IMR-90 (cell line): ENCODE measurements around the gene NR1D2. TPM values are rescaled to one million over a fixed set of nuclear protein-coding genes. Genes with fewer than 3 reads are reported as not detected.
"Not testable (repeated sequence)": the region's sequence is repeated elsewhere in the genome, so short reads cannot be mapped to it uniquely, and the experiment has no call there.

Experiments used
- ATAC-seq: fragments of 200-7000 bp; cut with Tn5 transposase; 2 replicates; pipeline ENCODE4 v1.9.1; 2020; ENCODE audit warnings: low read depth, mild to moderate bottlenecking, moderate library complexity
- BruUV-seq: library from RNA; stranded (reverse); fragments of 400-500 nt; replicated peaks from 2 replicates; lab custom pipeline; 2021; lab: Mats Ljungman, UMichigan
- CTCF ChIA-PET: fragments of 300-600 bp; formaldehyde crosslinking; extraction: SDS; loops from one replicate; lab custom pipeline; 2021; ENCODE audit warnings: antibody characterized with exemption; lab: Yijun Ruan, JAX
- POLR2A ChIA-PET: fragments of 300-600 bp; sonication (Branson Sonifier 250); formaldehyde crosslinking; loops from one replicate; lab custom pipeline; 2022; ENCODE audit warnings: antibody characterized with exemption; ENCODE audit not compliant: unreplicated experiment; lab: Charles Lee
- DNase-seq: peaks from one replicate; pipeline ENCODE4 v3.0.0; 2013
- H2AFZ ChIP-seq: replicated peaks from 2 replicates; pipeline ENCODE3; 2013; ENCODE audit warnings: low read length, mild to moderate bottlenecking; ENCODE audit not compliant: poor library complexity
- H2AK5ac ChIP-seq: 2 replicates; pipeline ENCODE4 v1.6.1; 2013; ENCODE audit warnings: low read depth, low read length, inconsistent platforms
- H2AK9ac ChIP-seq: replicated peaks from 2 replicates; pipeline ENCODE3; 2013; ENCODE audit warnings: mild to moderate bottlenecking, low read depth, low read length, moderate library complexity; ENCODE audit not compliant: poor library complexity
- H2BK120ac ChIP-seq: 2 replicates; pipeline ENCODE4 v1.6.1; 2013; ENCODE audit warnings: low read depth, low read length, inconsistent platforms
- H2BK15ac ChIP-seq: 3 replicates; pipeline ENCODE4 v1.6.1; 2013; ENCODE audit warnings: low read depth, low read length, inconsistent platforms
- H2BK20ac ChIP-seq: 2 replicates; pipeline ENCODE4 v1.6.1; 2013; ENCODE audit warnings: low read depth, mild to moderate bottlenecking, inconsistent platforms, low read length, moderate library complexity
- H2BK5ac ChIP-seq: 2 replicates; pipeline ENCODE4 v1.6.1; 2013; ENCODE audit warnings: mild to moderate bottlenecking, low read depth, low read length, inconsistent platforms; ENCODE audit not compliant: poor library complexity, severe bottlenecking
- H3K14ac ChIP-seq: replicated peaks from 2 replicates; pipeline ENCODE4 v1.6.1; 2013; ENCODE audit warnings: low read depth, low read length, inconsistent platforms
- H3K18ac ChIP-seq: 2 replicates; pipeline ENCODE4 v1.6.1; 2013; ENCODE audit warnings: low read depth, low read length, control low read depth
- H3K23ac ChIP-seq: 2 replicates; pipeline ENCODE4 v1.6.1; 2013; ENCODE audit warnings: low read depth, low read length, inconsistent platforms
- H3K27ac ChIP-seq: 2 replicates; pipeline ENCODE4 v1.5.1; 2013; ENCODE audit warnings: mild to moderate bottlenecking, control low read depth, low read length; ENCODE audit not compliant: insufficient read depth
- H3K27me3 ChIP-seq: 2 replicates; pipeline ENCODE4 v1.6.1; 2013; ENCODE audit warnings: low read length; ENCODE audit not compliant: control insufficient read depth, insufficient read depth
- H3K36me3 ChIP-seq: 2 replicates; pipeline ENCODE4 v1.6.1; 2013; ENCODE audit warnings: low read length, mixed read lengths; ENCODE audit not compliant: control insufficient read depth, insufficient read depth
- H3K4ac ChIP-seq: 2 replicates; pipeline ENCODE4 v1.6.1; 2013; ENCODE audit warnings: low read depth, low read length, inconsistent platforms
- H3K4me1 ChIP-seq: 2 replicates; pipeline ENCODE4 v1.6.1; 2013; ENCODE audit warnings: low read length, mixed read lengths; ENCODE audit not compliant: control insufficient read depth, insufficient read depth
- H3K4me2 ChIP-seq: 2 replicates; pipeline ENCODE4 v1.6.1; 2013; ENCODE audit warnings: low read depth, mild to moderate bottlenecking, control low read depth, low read length, moderate library complexity
- H3K4me3 ChIP-seq: 2 replicates; pipeline ENCODE4 v1.5.1; 2013; ENCODE audit warnings: low read depth, mild to moderate bottlenecking, control low read depth, low read length, moderate library complexity; ENCODE audit not compliant: insufficient read depth
- H3K56ac ChIP-seq: 2 replicates; pipeline ENCODE4 v1.6.1; 2013; ENCODE audit warnings: low read length, inconsistent platforms; ENCODE audit not compliant: insufficient read depth; ENCODE audit errors: extremely low read depth
- H3K79me1 ChIP-seq, 2 experiments: 2 replicates each; pipeline ENCODE4 v1.6.1; 2013; ENCODE audit warnings: low read length in 2 of 2, inconsistent platforms in 1 of 2, low read depth in 1 of 2
- H3K9ac ChIP-seq: 2 replicates; pipeline ENCODE4 v1.6.1; 2013; ENCODE audit warnings: low read depth, low read length, control low read depth
- H3K9me1 ChIP-seq: 2 replicates; pipeline ENCODE4 v1.6.1; 2013; ENCODE audit warnings: low read length, inconsistent platforms; ENCODE audit not compliant: insufficient read depth
- H3K9me3 ChIP-seq: 2 replicates; pipeline ENCODE4 v1.6.1; 2013; ENCODE audit warnings: low read length; ENCODE audit not compliant: control insufficient read depth, insufficient read depth
- H4K20me1 ChIP-seq: 2 replicates; pipeline ENCODE4 v1.6.1; 2013; ENCODE audit warnings: low read length, inconsistent platforms; ENCODE audit not compliant: insufficient read depth
- H4K5ac ChIP-seq: 2 replicates; pipeline ENCODE4 v1.6.1; 2013; ENCODE audit warnings: mild to moderate bottlenecking, low read depth, low read length, control low read depth
- H4K8ac ChIP-seq, 2 experiments: 2 replicates each; pipeline ENCODE4 v1.6.1; 2013; ENCODE audit warnings: low read depth in 2 of 2, low read length in 2 of 2, control low read depth in 1 of 2, inconsistent platforms in 1 of 2
- H4K91ac ChIP-seq: 2 replicates; pipeline ENCODE4 v1.6.1; 2013; ENCODE audit warnings: low read depth, low read length, inconsistent platforms; ENCODE audit not compliant: insufficient read depth
- WGBS, 2 experiments: methylation state at CpG; one replicate each; pipeline versions ENCODE4 v1.1.5 to v1.1.7; 2013; ENCODE audit warnings: missing lambda C conversion rate in 2 of 2; ENCODE audit not compliant: insufficient read length in 1 of 2; ENCODE audit errors: extremely low coverage in 2 of 2; 5-methylcytosine and 5-hydroxymethylcytosine counted together
- dilution Hi-C: fragments of 300-500 bp; cut with HindIII; formaldehyde crosslinking; loops from one replicate; pipeline ENCODE4 v1.14.3; 2018; ENCODE audit warnings: low sequenced_read_pairs; ENCODE audit not compliant: unreplicated experiment
- in situ Hi-C: fragments of 300-500 bp; cut with MboI; formaldehyde crosslinking; loops from 3 replicates; pipeline ENCODE4 v1.14.3; 2019; ENCODE audit warnings: low sequenced_read_pairs, inconsistent platforms, mixed read lengths
- intact Hi-C: fragments of 100-400 bp; cut with micrococcal nuclease; formaldehyde crosslinking; loops from 2 replicates; pipeline ENCODE4 v1.10.0; 2022
- polyA plus RNA-seq, 3 experiments: library from polyadenylated mRNA; depleted of rRNA; stranded (reverse); fragments of >200 nt; gene quantifications; 2 replicates each; pipeline ENCODE4 v1.2.3, GENCODE V29; 2012; ENCODE audit warnings: low replicate concordance in 1 of 3
- total RNA-seq: library from RNA; depleted of rRNA; stranded (reverse); fragments of >200 nt; gene quantifications from 2 replicates; pipeline ENCODE4 v1.2.3, GENCODE V29; 2012

NR1D2 gene
- total and polyA plus RNA-seq, 2 of the 4 experiments (the other 2 are of a cell fraction) = 8.1 to 41.0 TPM

DNA sequence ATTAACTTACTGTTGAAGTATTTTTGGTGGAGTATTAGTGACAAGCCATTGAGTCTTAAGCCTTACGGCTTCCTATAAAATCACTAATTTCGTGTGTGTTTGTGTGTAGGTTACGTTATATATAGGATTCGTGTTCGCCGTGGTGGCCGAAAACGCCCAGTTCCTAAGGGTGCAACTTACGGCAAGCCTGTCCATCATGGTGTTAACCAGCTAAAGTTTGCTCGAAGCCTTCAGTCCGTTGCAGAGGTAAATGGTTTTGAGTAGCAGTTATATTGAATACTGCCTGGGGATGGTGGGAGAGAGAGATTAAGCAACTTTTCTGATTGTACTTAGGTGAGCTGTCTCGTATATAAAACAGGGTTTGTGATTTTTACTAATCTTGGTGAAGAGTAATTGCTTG, 26.8 kb upstream of the NR1D2 start:
- intact Hi-C loops = loop anchor here (10.0 kb wide), 1 partner anchor 766 kb away; no protein-coding TSS in a partner anchor
- dilution Hi-C loops = not testable (repeated sequence)
- peak overlapping the region; percentile 3 for H3K23ac ChIP-seq

More for the DNA sequence above, 26.8 kb upstream of the NR1D2 start:
- CTCF ChIA-PET, H2BK20ac ChIP-seq, H3K18ac ChIP-seq, H2AFZ ChIP-seq, ATAC-seq, H3K4ac ChIP-seq, H3K9me3 ChIP-seq, in situ Hi-C loops, H3K9me1 ChIP-seq, H2BK120ac ChIP-seq, DNase-seq, H2AK9ac ChIP-seq, H4K91ac ChIP-seq, H2BK5ac ChIP-seq, H3K4me1 ChIP-seq, H4K5ac ChIP-seq, H3K27me3 ChIP-seq, H2AK5ac ChIP-seq, H3K27ac ChIP-seq, BruUV-seq, H4K8ac ChIP-seq, H2BK15ac ChIP-seq: not testable (repeated sequence)
- H3K9ac ChIP-seq = peak overlapping the region; percentile 82
- H3K56ac ChIP-seq = 0 out of 2 replicates have a peak overlapping the region, but pooled peaks have one; percentile 73
- peak overlapping the region; percentile 57 for H3K4me3 ChIP-seq
- peak overlapping the region; percentile 97 for H3K4me2 ChIP-seq
- peaks cover 14% of the 10 kb centered on the region for H3K36me3 ChIP-seq
- peaks cover 40% of the 10 kb centered on the region for H4K20me1 ChIP-seq
- no CpG with 5 or more reads among the region's 12 CpGs for WGBS, 2 experiments
- H3K14ac ChIP-seq = peak overlapping the region; percentile 90; the same call in 1 of the 2 replicates
- POLR2A ChIA-PET = interaction anchor here (1.0 kb wide), 1 partner anchor 9 kb away, joined by 3 read pairs; no protein-coding TSS in a partner anchor
- peaks cover 22 to 54% of the 10 kb centered on the region in 2 experiments for H3K79me1 ChIP-seq
